HepG2 (cell line): ENCODE measurements around the gene KCNJ14. TPM values are rescaled to one million over a fixed set of nuclear protein-coding genes. Genes with fewer than 3 reads are reported as not detected.

Source experiments
- ATF7 ChIP-seq, 2 experiments: fragments of 450-650 bp in 1 of 2; sonication (generic) in 1 of 2; formaldehyde crosslinking in 1 of 2; IDR thresholded peaks; 2 replicates each; pipeline versions ENCODE4 v1.4.0 to v1.6.1; 2016 to 2020; ENCODE audit warnings: antibody characterized with exemption in 1 of 2, mild to moderate bottlenecking in 1 of 2, missing genetic modification reagents in 1 of 2
- DMAP1 ChIP-seq: IDR thresholded peaks from 2 replicates; pipeline ENCODE4 v1.6.1; 2016
- FOXA3 ChIP-seq: IDR thresholded peaks from 2 replicates; pipeline ENCODE4 v1.6.1; 2016; ENCODE audit warnings: missing genetic modification reagents, missing compliant biosample characterization
- HMGXB4 ChIP-seq, 2 experiments: sonication (generic) in 1 of 2; formaldehyde crosslinking in 1 of 2; IDR thresholded peaks; 2 replicates each; pipeline versions ENCODE4 v1.4.0 to v1.6.1; 2018 to 2020; ENCODE audit warnings: missing genetic modification reagents in 2 of 2, borderline replicate concordance in 1 of 2, low read depth in 1 of 2, mild to moderate bottlenecking in 1 of 2, missing biosample characterization in 1 of 2
- MIER2 ChIP-seq: IDR thresholded peaks from 2 replicates; pipeline ENCODE4 v1.6.1; 2016; ENCODE audit warnings: missing biosample characterization, missing genetic modification reagents
- MLX ChIP-seq: IDR thresholded peaks from 2 replicates; pipeline ENCODE4 v1.6.1; 2016
- RARA ChIP-seq: IDR thresholded peaks from 2 replicates; pipeline ENCODE4 v1.6.1; 2016; ENCODE audit warnings: missing genetic modification reagents, missing compliant biosample characterization
- THYN1 ChIP-seq: sonication (generic); formaldehyde crosslinking; IDR thresholded peaks from 2 replicates; pipeline ENCODE4 v1.8.1; 2023; ENCODE audit warnings: low read depth, mild to moderate bottlenecking, moderate library complexity, missing genetic modification reagents, borderline replicate concordance
- ZBTB38 ChIP-seq: sonication (generic); formaldehyde crosslinking; IDR thresholded peaks from 2 replicates; pipeline ENCODE4 v1.5.1; 2020; ENCODE audit warnings: mild to moderate bottlenecking, missing genetic modification reagents
- ZBTB4 ChIP-seq: sonication (generic); formaldehyde crosslinking; IDR thresholded peaks from 2 replicates; pipeline ENCODE4 v1.4.0; 2020; ENCODE audit warnings: missing genetic modification reagents, mild to moderate bottlenecking, borderline replicate concordance
- ZFP37 ChIP-seq: sonication (generic); formaldehyde crosslinking; IDR thresholded peaks from 2 replicates; pipeline ENCODE4 v1.4.0; 2020; ENCODE audit warnings: missing genetic modification reagents, borderline replicate concordance
- ZHX2 ChIP-seq, 2 experiments: sonication (generic) in 1 of 2; formaldehyde crosslinking in 1 of 2; IDR thresholded peaks; 2 replicates each; pipeline versions ENCODE4 v1.6.1 to v1.9.0; 2014 to 2022; ENCODE audit warnings: antibody characterized with exemption in 1 of 2, borderline replicate concordance in 1 of 2, inconsistent platforms in 1 of 2, low read depth in 1 of 2, missing genetic modification reagents in 1 of 2
- ZNF251 ChIP-seq: sonication (generic); formaldehyde crosslinking; IDR thresholded peaks from 2 replicates; pipeline ENCODE4 v1.9.0; 2021; ENCODE audit warnings: mild to moderate bottlenecking, missing genetic modification reagents
- ZNF564 ChIP-seq: sonication (generic); formaldehyde crosslinking; IDR thresholded peaks from 2 replicates; pipeline ENCODE4 v1.8.1; 2023; ENCODE audit warnings: mild to moderate bottlenecking, missing genetic modification reagents
- ZNF776 ChIP-seq: sonication (generic); formaldehyde crosslinking; IDR thresholded peaks from 2 replicates; pipeline ENCODE4 v1.4.0; 2020; ENCODE audit warnings: mild to moderate bottlenecking, missing genetic modification reagents
- polyA plus RNA-seq, 8 experiments: library from polyadenylated mRNA; depleted of rRNA in 3 of 8; stranded (reverse) in 7 of 8; unstranded in 1 of 8; fragments of >200 nt; fragmentation: Illumina TruSeq in 4 of 8; extraction: Trizol in 4 of 8; gene quantifications; 2 replicates each; pipeline versions ENCODE4 v1.2.1 to v1.2.3, GENCODE V29; 2011 to 2016; ENCODE audit warnings: low read depth in 4 of 8, missing spikeins in 1 of 8, mixed read lengths in 1 of 8; ENCODE audit not compliant: insufficient read depth in 1 of 8
- total RNA-seq, 5 experiments: library from RNA; depleted of rRNA; stranded (reverse); fragments of >200 nt; fragmentation: Illumina TruSeq; extraction: Trizol; gene quantifications; 2 replicates each; pipeline ENCODE4 v1.2.3, GENCODE V29; 2016; ENCODE audit warnings: low read depth in 1 of 5

Gene KCNJ14
- total and polyA plus RNA-seq, 2 of the 13 experiments (the other 11 are each of a cell fraction or from before 2014, with no cell fraction given), result 0.20 to 0.51 TPM

- TF ChIP-seq ATF7 (IDR thresholded peaks at IDR 0.05) (no peak), ATF7 (CRISPR knock-in tag; IDR thresholded peaks at IDR 0.05) (no peak), MLX (no peak), ZFP37 (no peak), ZNF251 (CRISPR knock-in tag) (no peak), FOXA3 (CRISPR knock-in tag) (peak; percentile 6), ZBTB4 (CRISPR knock-in tag) (peak; percentile 77; the same call in 1 of the 2 replicates), ZNF564 (no peak), MIER2 (no peak), THYN1 (no peak), DMAP1 (CRISPR knock-in tag) (peak; percentile 98), ZHX2 (IDR thresholded peaks at IDR 0.05; ENCODE audit: low read depth) (peak; percentile 81), ZHX2 (CRISPR knock-in tag; IDR thresholded peaks at IDR 0.05; ENCODE audit: borderline replicate concordance) (no peak), RARA (CRISPR knock-in tag) (no peak), ZNF776 (CRISPR knock-in tag) (no peak), HMGXB4 (CRISPR knock-in tag; IDR thresholded peaks at IDR 0.05; ENCODE audit: borderline replicate concordance in 1 of 2, low read depth in 1 of 2) (peak; percentile 44 to 81; a peak in 3 of 4 replicates), ZBTB38 (CRISPR knock-in tag) (no peak)
Observed at GRCh38 chr19:48445606-48446481, 9.5 kb upstream of the KCNJ14 start, which contains the start of gene GRWD1 (continued).
